ENCODE data around the gene MZB1.
A peak's percentile ranks its signal among the peaks of the same experiment; 100 is the strongest.

MZB1 gene

DNA sequence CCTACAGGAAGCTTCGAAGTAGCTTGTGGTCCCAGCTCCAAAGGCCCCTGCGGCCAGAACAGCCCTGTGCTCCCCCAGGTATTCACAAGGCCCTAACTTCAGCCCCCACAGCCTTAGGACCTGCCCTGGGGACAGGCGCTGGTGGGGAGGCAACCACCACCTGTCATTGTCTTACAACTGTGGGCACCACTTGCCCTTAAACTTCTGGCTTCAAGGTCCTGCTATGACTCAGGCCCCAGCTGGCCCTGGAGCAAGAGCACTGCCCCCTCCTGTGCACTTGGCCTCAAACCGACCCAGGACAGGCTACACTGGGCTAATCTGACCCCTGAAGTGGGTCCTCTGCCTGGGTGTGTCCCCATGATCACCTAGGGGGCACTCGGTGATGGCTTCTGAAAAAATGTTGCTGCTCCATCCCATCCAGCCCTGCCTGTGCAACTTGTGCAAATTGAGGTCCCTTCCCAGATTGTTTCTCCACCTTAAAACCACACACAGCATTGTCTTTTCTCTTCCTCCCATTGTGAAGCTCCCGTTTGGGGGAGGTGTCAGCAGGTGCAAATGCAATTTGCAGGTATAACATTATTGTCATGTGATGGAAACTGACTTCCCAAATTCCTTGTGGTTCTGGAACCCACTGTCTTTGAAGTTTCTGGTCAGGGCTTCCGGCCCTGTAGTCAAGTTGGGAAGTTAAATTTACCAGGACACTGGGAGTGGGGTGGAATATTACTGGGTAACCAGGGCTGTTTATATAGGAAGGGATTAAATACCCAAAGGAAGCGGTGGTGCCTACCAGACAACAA, 6.3 kb upstream of the MZB1 start:
- Histone ChIP-seq H3K36me3 (ENCODE audit: insufficient read depth, low read depth, low read length) (peaks cover 10% of the 10 kb centered on the region), H3K27ac (ENCODE audit: low read length) (no peak overlapping the region), H3K9me3 (ENCODE audit: insufficient read depth, low read depth, low read length) (no peaks in the 10 kb centered on the region), H3K4me3 (ENCODE audit: low read length) (no peak overlapping the region), H3K9ac (ENCODE audit: low read depth, low read length) (no peak overlapping the region), H3K27me3 (ENCODE audit: insufficient read depth, low read length) (peaks cover 53% of the 10 kb centered on the region), H3K4me1 (ENCODE audit: insufficient read depth, low read length) (peaks cover 7% of the 10 kb centered on the region; the same call in 1 of the 2 replicates)

DNA sequence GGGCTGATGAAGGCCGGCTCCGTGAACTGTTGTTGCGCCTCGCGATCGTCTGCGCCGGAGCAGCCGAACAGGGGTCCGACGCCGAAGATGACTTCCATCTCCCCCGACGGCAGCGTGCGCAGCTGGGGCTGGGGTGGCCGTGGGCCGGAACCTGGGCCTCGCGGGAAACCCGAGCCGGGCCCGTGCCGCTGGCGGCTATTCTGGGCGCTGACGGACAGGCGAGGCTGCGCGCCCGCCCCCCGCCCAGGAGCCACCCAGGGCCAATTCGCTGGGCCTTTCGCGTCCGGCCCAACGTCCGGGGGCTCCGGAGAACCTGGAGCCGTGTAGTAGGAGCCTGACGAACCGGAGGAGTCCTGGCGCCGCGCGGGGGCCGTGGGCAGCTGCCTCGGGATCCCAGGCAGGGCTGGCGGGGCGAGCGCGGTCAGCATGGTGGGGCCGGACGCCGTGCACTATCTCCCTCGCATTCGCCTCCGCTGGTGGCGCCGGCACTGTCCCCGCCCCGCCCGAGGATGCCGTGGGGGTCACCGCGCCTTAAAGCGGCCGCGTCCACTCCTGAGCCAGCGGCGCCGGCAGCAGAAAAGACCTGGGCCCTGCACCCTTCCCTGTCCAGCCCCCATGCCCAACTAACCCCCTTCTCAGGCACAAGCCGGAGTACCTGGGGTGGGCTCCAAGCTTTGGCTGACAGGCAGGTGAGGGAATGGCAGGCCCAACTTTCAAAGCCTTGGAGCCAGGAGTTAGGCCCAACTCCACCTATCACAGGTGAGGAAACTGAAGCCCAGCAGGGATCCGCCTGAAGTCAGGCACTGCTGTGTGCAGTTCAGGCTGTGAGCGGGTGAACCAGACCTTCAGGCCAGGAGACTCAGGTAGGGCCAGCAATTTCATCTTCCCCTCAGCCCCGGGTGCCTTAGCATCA, 5.2 kb upstream of the MZB1 start, which contains the start of gene PROB1:
Gene PROB1 (minus strand): TSS at position 451 of the 913 bp plus-strand sequence. CDS start 23 bp downstream, at position 428.
- H3K27ac ChIP-seq (ENCODE audit: low read length) = no peak within 1 kb of the TSS
- 0 out of 2 replicates have a peak, but pooled peaks cover 6% of the 10 kb centered on the region for H3K36me3 ChIP-seq (ENCODE audit: insufficient read depth, low read depth, low read length)
- peaks cover 56% of the 10 kb centered on the region for H3K27me3 ChIP-seq (ENCODE audit: insufficient read depth, low read length)
- H3K4me3 ChIP-seq (ENCODE audit: low read length) = peak within 1 kb of the TSS; percentile 66
- H3K4me1 ChIP-seq (ENCODE audit: insufficient read depth, low read length) = peaks cover 7% of the 10 kb centered on the region; the same call in 1 of the 2 replicates
- no peaks in the 10 kb centered on the region for H3K9me3 ChIP-seq (ENCODE audit: insufficient read depth, low read depth, low read length)
- no peak within 1 kb of the TSS for H3K9ac ChIP-seq (ENCODE audit: low read depth, low read length)

DNA sequence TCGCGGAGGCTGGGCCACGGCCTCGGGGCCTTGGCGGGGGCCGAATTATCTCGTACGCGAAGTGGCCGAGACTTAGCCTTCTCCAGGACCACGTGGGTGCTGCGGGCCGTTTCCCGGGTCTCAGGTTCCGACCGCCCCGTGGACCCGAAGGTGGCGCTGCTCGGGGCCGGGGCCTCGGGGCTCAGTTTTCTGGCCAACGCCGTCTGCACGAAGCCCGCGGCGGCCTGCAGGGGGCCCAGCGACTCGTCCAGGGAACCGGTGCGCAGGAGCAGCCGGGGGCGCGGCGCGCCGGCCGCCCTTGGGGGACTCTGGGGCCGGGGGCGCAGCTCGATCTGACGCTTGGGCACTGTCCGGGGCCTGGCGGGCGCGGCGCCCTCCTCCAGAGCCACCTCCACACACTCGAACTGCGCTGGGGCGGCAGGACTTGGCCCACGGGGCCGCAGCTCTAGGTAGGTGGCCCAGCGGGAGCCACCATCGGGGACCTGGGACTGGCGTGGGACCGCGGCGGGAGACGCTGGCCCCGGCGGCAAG, 4.5 kb upstream of the MZB1 start:
- no peak overlapping the region for H3K27ac ChIP-seq (ENCODE audit: low read length)
- H3K9me3 ChIP-seq (ENCODE audit: insufficient read depth, low read depth, low read length) = no peaks in the 10 kb centered on the region
- H3K4me1 ChIP-seq (ENCODE audit: insufficient read depth, low read length) = peaks cover 7% of the 10 kb centered on the region; the same call in 1 of the 2 replicates
- peaks cover 56% of the 10 kb centered on the region for H3K27me3 ChIP-seq (ENCODE audit: insufficient read depth, low read length)
- no peak overlapping the region for H3K9ac ChIP-seq (ENCODE audit: low read depth, low read length)
- peak overlapping the region; percentile 66 for H3K4me3 ChIP-seq (ENCODE audit: low read length)
- no peaks in the 10 kb centered on the region for H3K36me3 ChIP-seq (ENCODE audit: insufficient read depth, low read depth, low read length)

DNA sequence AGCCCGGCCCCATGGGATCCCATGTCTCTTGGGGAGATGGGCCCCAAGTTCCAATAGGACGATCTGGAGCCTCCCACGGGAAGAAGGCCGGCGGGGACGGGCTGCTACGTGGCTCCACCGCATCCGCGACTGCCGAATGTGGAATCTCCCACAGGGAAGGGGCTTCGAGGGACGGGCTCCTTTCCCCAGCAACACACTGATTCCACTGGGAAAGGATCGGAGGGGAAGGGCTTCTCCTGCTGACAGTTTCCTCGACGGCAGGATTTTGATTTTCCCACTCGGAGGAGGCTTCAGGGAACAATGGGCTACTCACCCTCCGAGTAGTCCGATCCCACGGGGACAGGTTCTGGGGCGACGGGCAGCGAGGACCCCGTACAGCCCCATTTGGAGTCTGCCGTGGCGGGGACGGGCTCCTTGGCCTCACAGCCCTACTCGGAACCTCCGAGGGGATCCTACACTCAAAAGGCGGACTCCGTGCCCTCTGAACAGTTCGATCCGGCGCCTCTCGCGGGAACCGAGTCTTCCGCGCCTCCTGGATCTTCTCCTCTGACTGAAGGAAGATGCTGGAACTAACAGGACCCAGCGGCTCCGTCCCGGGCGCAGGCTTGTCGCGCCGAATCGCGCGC, 3.9 kb upstream of the MZB1 start:
- Histone ChIP-seq H3K9me3 (ENCODE audit: insufficient read depth, low read depth, low read length) (no peaks in the 10 kb centered on the region), H3K4me3 (ENCODE audit: low read length) (peak overlapping the region; percentile 66), H3K4me1 (ENCODE audit: insufficient read depth, low read length) (peaks cover 7% of the 10 kb centered on the region; the same call in 1 of the 2 replicates), H3K27ac (ENCODE audit: low read length) (no peak overlapping the region), H3K36me3 (ENCODE audit: insufficient read depth, low read depth, low read length) (no peaks in the 10 kb centered on the region), H3K27me3 (ENCODE audit: insufficient read depth, low read length) (peaks cover 56% of the 10 kb centered on the region), H3K9ac (ENCODE audit: low read depth, low read length) (peak overlapping the region; percentile 34; the same call in 1 of the 2 replicates)

DNA sequence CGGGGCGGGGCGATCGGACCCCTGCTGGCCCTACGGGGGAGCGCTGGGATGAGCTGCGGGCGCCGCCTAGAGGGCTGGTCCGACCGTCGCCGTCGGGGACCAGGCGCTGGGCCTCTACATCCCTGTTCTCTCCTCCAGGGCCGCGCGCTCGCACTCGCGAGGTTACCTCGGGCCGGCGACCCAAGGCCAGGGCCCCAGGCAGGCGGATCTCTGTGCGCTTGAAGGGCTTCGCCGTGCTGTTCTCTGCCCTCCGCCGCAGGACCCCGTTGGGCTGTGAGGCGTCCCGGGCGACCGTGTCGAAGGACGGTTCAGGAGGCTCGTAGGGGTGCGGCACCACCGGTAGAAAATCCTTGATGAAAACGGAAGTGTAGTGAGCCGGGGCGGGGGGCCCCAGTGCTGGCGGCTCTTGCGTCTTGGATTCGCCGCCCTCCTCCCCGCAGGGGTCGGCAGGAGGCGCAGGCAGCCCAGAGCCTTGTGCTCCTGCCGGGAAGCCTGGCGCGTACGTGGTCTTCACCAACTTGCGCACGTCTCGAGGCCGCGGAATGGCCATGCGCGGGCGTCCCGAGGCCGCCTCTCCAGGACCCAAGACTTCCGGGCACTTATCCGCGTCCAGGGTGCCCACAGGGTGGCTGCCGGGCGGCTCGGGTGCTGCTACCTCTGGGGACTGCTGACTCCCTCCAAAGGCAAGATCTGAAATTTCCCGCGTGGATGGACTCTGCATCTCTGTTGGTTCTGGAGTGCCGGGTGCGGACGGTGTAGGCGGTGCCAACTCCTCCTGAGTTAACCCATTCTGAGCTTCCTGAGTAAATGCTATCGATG, 3.2 kb upstream of the MZB1 start:
- H3K9me3 ChIP-seq (ENCODE audit: insufficient read depth, low read depth, low read length) = no peaks in the 10 kb centered on the region
- H3K4me3 ChIP-seq (ENCODE audit: low read length) = peak overlapping the region; percentile 66
- H3K4me1 ChIP-seq (ENCODE audit: insufficient read depth, low read length) = peaks cover 14% of the 10 kb centered on the region; the same call in 1 of the 2 replicates
- H3K27ac ChIP-seq (ENCODE audit: low read length) = no peak overlapping the region
- no peaks in the 10 kb centered on the region for H3K36me3 ChIP-seq (ENCODE audit: insufficient read depth, low read depth, low read length)
- H3K27me3 ChIP-seq (ENCODE audit: insufficient read depth, low read length) = peaks cover 56% of the 10 kb centered on the region
- peak overlapping the region; percentile 34; the same call in 1 of the 2 replicates for H3K9ac ChIP-seq (ENCODE audit: low read depth, low read length)

DNA sequence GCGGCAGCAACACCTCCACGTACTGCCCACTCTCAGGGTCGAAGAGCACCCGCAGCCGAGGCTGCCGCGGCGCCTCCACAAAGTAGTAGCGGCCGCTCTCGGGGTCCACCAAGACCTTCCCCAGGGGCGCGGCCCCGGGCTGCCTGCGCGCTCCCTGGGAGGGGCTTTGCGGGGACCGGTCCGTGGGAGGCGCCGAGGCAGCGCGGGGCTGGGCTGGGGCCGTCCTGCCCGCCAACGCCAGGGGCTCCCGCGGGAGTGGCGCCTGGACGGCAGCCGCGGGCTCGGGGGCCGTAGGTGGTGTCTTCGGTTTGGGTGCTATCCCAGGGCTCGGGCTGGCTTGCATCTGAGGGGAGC, 2.6 kb upstream of the MZB1 start:
- H3K27me3 ChIP-seq (ENCODE audit: insufficient read depth, low read length) = peaks cover 56% of the 10 kb centered on the region
- H3K4me3 ChIP-seq (ENCODE audit: low read length) = peak overlapping the region; percentile 66; the same call in 1 of the 2 replicates
- no peak overlapping the region for H3K9ac ChIP-seq (ENCODE audit: low read depth, low read length)
- H3K27ac ChIP-seq (ENCODE audit: low read length) = no peak overlapping the region
- no peaks in the 10 kb centered on the region for H3K36me3 ChIP-seq (ENCODE audit: insufficient read depth, low read depth, low read length)
- no peaks in the 10 kb centered on the region for H3K9me3 ChIP-seq (ENCODE audit: insufficient read depth, low read depth, low read length)
- peaks cover 16% of the 10 kb centered on the region; the same call in 1 of the 2 replicates for H3K4me1 ChIP-seq (ENCODE audit: insufficient read depth, low read length)

DNA sequence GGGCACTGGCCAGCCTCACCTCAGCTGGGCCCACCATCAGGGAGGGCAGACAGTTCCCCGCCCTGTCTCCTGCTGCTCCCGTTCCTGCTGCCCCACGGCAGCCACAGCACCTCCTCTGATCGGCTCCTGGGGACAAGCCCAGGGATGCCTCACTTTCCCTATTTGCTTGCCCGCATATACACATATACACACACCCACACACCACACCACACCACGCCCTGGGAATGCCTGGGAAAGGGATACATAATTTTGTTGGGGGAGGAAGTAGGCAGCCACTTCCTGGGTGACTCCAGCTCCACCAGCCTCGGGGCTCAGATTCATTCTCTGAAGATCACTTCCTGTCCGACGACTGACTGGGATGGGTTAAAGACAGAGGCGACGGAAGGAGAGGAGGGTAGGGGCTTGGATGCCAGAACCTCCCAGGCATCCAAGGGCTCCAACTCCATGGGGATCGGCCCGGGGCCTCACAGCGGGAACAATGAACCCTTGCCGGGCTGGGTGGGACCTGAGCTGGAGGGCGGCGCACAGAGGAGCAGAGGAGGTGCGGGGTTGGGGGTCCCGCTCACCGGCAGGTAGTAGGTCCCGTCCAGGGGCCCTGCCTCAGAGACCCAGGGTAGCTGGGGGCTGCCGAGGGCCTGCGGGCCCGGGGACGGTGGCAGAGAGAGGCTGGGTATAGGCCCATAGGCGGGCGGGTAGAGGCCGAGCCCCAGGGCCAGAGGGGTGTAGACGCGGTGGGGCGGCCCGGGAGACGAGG, 2.0 kb upstream of the MZB1 start:
- H3K9ac ChIP-seq (ENCODE audit: low read depth, low read length) = no peak overlapping the region

DNA sequence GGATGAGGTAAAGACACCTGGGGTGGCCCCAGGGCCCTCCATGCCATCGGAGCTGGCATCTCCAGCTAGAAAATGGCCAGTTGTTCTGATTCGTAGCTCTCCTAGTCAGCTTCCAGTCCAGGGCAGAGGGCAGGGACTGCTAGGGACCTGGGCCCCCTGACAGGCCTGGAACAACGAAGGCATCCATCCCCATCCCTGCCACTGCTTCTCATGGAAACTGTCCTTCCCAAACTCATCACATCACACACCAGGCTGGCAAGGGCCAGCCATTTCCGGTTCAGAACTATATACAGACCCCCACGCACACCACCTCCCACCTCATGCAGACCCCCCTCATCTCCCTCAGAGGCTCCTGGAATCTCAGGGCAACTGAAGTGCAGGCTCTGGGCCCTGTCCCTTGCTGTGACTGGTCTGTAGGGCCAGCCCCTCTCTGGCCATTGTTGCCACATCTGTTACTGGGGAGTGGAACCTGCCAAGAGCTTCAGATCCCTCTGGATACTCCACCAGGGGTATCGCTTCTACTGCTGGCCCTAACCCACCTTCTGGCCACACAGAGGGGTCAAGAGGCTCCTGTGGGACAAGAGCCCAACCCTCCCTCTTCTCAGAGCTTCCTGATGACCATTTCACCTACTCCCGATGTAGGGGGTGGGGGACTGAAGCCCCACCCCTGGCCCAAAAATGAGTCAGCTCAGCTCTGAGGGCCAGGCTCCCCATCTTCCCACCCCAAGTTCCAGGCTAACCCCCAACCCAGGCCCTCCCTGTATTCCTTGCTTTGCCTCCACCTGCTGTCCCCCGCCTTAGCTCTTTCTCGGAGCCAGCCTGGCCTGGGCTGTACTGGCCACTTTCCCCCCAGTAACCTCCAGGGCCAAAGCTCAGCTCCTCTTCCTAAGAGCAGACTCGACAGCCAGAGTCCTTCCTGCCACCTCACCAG, 1.2 kb upstream of the MZB1 start:
- Histone ChIP-seq H3K4me3 (ENCODE audit: low read length) (no peak overlapping the region), H3K27ac (ENCODE audit: low read length) (no peak overlapping the region), H3K27me3 (ENCODE audit: insufficient read depth, low read length) (peaks cover 52% of the 10 kb centered on the region), H3K36me3 (ENCODE audit: insufficient read depth, low read depth, low read length) (no peaks in the 10 kb centered on the region), H3K9me3 (ENCODE audit: insufficient read depth, low read depth, low read length) (no peaks in the 10 kb centered on the region), H3K9ac (ENCODE audit: low read depth, low read length) (no peak overlapping the region), H3K4me1 (ENCODE audit: insufficient read depth, low read length) (peaks cover 13% of the 10 kb centered on the region; the same call in 1 of the 2 replicates)

More for the DNA sequence above, 2.0 kb upstream of the MZB1 start:
- no peaks in the 10 kb centered on the region for H3K36me3 ChIP-seq (ENCODE audit: insufficient read depth, low read depth, low read length)
- peaks cover 56% of the 10 kb centered on the region for H3K27me3 ChIP-seq (ENCODE audit: insufficient read depth, low read length)
- peak overlapping the region; percentile 66; the same call in 1 of the 2 replicates for H3K4me3 ChIP-seq (ENCODE audit: low read length)
- H3K4me1 ChIP-seq (ENCODE audit: insufficient read depth, low read length) = peaks cover 16% of the 10 kb centered on the region; the same call in 1 of the 2 replicates
- no peaks in the 10 kb centered on the region for H3K9me3 ChIP-seq (ENCODE audit: insufficient read depth, low read depth, low read length)
- H3K27ac ChIP-seq (ENCODE audit: low read length) = no peak overlapping the region

DNA sequence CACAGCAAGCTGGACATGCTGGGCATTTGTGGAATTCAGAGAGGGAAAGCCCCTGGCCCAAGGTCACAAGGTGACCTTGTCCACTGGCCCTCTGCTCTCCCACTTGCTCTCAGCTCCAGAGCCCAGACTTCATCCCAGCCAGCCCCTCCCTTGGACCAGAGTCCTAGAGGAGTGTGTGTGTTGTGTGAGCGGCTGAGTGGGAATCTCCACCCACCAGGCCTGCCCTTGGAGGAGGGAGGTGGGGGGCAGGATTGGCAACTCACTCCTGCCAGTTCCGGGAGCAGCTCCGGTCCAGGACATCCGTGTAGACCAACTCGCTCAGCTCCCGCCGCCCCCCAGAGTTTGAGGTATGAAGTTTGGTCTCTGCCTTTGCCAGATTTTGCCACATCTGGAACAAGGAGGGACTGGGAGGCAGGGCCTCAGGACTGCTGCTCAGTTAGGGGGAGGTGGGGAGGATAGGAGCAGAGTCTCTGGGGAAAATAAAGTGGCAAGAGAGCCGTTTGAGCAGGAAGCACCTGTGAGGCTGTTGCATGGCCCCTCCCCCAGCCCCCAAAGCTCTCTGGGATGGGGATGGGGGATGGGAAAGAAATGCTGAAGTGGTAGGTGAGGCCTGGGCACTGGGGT, 1.4 kb downstream of the MZB1 start:
- peaks cover 8% of the 10 kb centered on the region; the same call in 1 of the 2 replicates for H3K4me1 ChIP-seq (ENCODE audit: insufficient read depth, low read length)
- H3K9ac ChIP-seq (ENCODE audit: low read depth, low read length) = peak overlapping the region; percentile 64; the same call in 1 of the 2 replicates
- no peaks in the 10 kb centered on the region for H3K36me3 ChIP-seq (ENCODE audit: insufficient read depth, low read depth, low read length)
- peak overlapping the region; percentile 8 for H3K27ac ChIP-seq (ENCODE audit: low read length)
- H3K4me3 ChIP-seq (ENCODE audit: low read length) = peak overlapping the region; percentile 20; the same call in 1 of the 2 replicates
- H3K9me3 ChIP-seq (ENCODE audit: insufficient read depth, low read depth, low read length) = no peaks in the 10 kb centered on the region
- peaks cover 26% of the 10 kb centered on the region for H3K27me3 ChIP-seq (ENCODE audit: insufficient read depth, low read length)
